ENCODE data around the gene TOR1AIP2. TPM values are rescaled to one million over a fixed set of nuclear protein-coding genes. Genes with fewer than 3 reads are reported as not detected.
A peak's percentile ranks its signal among the peaks of the same experiment; 100 is the strongest.

TOR1AIP2 gene
- total RNA-seq, 4 donors from 2014 or later: 70.1 to 115 (median 86.9) TPM

- Histone ChIP-seq H3K4me1 (peaks cover 28 to 43% of the 10 kb centered on the region in 2 donors), H3K27me3 (no peaks in the 10 kb centered on the region), H3K36me3 (peaks cover 0 to 12% of the 10 kb centered on the region in 2 donors), H3K27ac (no peak overlapping the region), H3K9me3 (no peaks in the 10 kb centered on the region), H3K4me3 (replicated peaks in 1 of 3) (no peak overlapping the region)
- WGBS, 2 donors: 83 to 89% methylated on average over 1 of the region's 1 CpG
- TF ChIP-seq CTCF (IDR thresholded peaks at IDR 0.05): no peak
- TF ChIP-seq POLR2A (IDR thresholded peaks at IDR 0.05): no peak
- DNase-seq: no peak
- intact Hi-C loops (cut with DNase I): loop anchor here (10.0 kb wide), 2 partner anchors 57 to 303 kb away; no protein-coding TSS in a partner anchor
Observed at GRCh38 chr1:179871940-179872339, 5.7 kb downstream of the TOR1AIP2 start.

- Histone ChIP-seq H3K4me1 (peaks cover 23 to 37% of the 10 kb centered on the region in 2 donors), H3K4me3 (replicated peaks in 1 of 3) (no peak overlapping the region), H3K27ac (no peak overlapping the region)
Observed at GRCh38 chr1:179870870-179871269, 6.7 kb downstream of the TOR1AIP2 start.

GRCh38 chr1:179867493-179868330 is 9.9 kb downstream of the TOR1AIP2 start:
- Histone ChIP-seq H3K9me3 (no peaks in the 10 kb centered on the region), H3K36me3 (peaks cover 7 to 21% of the 10 kb centered on the region in 2 donors), H3K27me3 (no peaks in the 10 kb centered on the region), H3K4me1 (peaks cover 11 to 15% of the 10 kb centered on the region in 2 donors), H3K27ac (no peak overlapping the region), H3K4me3 (replicated peaks in 1 of 3) (no peak overlapping the region)
- WGBS, 2 donors: 21 to 24% methylated on average over 1 of the region's 1 CpG
- peak; percentile 55 to 59 for DNase-seq
- TF ChIP-seq CTCF (IDR thresholded peaks at IDR 0.05) (peak in 5 of 6 experiments; percentile 27 to 64 (median 50)), POLR2A (IDR thresholded peaks at IDR 0.05) (no peak)
- intact Hi-C loops (cut with DNase I): no loop called here

More at GRCh38 chr1:179870870-179871269, 6.7 kb downstream of the TOR1AIP2 start:
- DNase-seq: no peak
- intact Hi-C loops (cut with DNase I): loop anchor here (10.0 kb wide), 2 partner anchors 56 to 304 kb away; no protein-coding TSS in a partner anchor
- 89 to 93% methylated on average over 1 of the region's 1 CpG for WGBS, 2 donors
- no peak for TF ChIP-seq CTCF (IDR thresholded peaks at IDR 0.05)
- TF ChIP-seq POLR2A (IDR thresholded peaks at IDR 0.05): no peak
- H3K27me3 ChIP-seq: no peaks in the 10 kb centered on the region
- H3K9me3 ChIP-seq: no peaks in the 10 kb centered on the region
- peaks cover 0 to 12% of the 10 kb centered on the region in 2 donors for H3K36me3 ChIP-seq

GRCh38 chr1:179866616-179867015 is 11.0 kb downstream of the TOR1AIP2 start:
- H3K36me3 ChIP-seq: peaks cover 7 to 21% of the 10 kb centered on the region in 2 donors
- TF ChIP-seq POLR2A (IDR thresholded peaks at IDR 0.05) (no peak), CTCF (IDR thresholded peaks at IDR 0.05) (no peak)
- 91 to 93% methylated on average over 7 of the region's 7 CpGs for WGBS, 2 donors
- H3K9me3 ChIP-seq: no peaks in the 10 kb centered on the region
- no peak overlapping the region for H3K27ac ChIP-seq
- no peak overlapping the region for H3K4me3 ChIP-seq (replicated peaks in 1 of 3)
- H3K27me3 ChIP-seq: no peaks in the 10 kb centered on the region
- peaks cover 5 to 8% of the 10 kb centered on the region in 2 donors for H3K4me1 ChIP-seq
- intact Hi-C loops (cut with DNase I): no loop called here
- no peak for DNase-seq

- H3K27me3 ChIP-seq: no peaks in the 10 kb centered on the region
- DNase-seq: no peak
- whole genome bisulfite sequencing, 2 donors: 94 to 97% methylated on average over 6 of the region's 6 CpGs
- peaks cover 7 to 21% of the 10 kb centered on the region in 2 donors for H3K36me3 ChIP-seq
- H3K27ac ChIP-seq: no peak overlapping the region
- H3K4me1 ChIP-seq: no peaks in the 10 kb centered on the region
- H3K4me3 ChIP-seq (replicated peaks in 1 of 3): no peak overlapping the region
- TF ChIP-seq CTCF (IDR thresholded peaks at IDR 0.05) (no peak), POLR2A (IDR thresholded peaks at IDR 0.05) (no peak)
- no peaks in the 10 kb centered on the region for H3K9me3 ChIP-seq
- intact Hi-C loops (cut with DNase I): no loop called here
Observed at GRCh38 chr1:179865377-179865776, 12.2 kb downstream of the TOR1AIP2 start.

All from thyroid gland (tissue), 4 donors.